GM18909 (cell line): ENCODE results near the gene RBM43.
"Not testable (repeated sequence)": the region's sequence is repeated elsewhere in the genome, so short reads cannot be mapped to it uniquely, and the experiment has no call there.

ENCODE experiments used
- ATAC-seq: cut with Tn5 transposase; IDR thresholded peaks from one replicate; pipeline ENCODE4 v1.9.1; 2021; ENCODE audit warnings: mild to moderate bottlenecking; ENCODE audit not compliant: unreplicated experiment, poor library complexity

RBM43 gene

GRCh38 chr2:151261231-151261976 is at the start of gene RBM43:
RBM43 (minus strand) TSS chr2:151261863; CDS start chr2:151261727, 136 bp downstream.
- ATAC-seq = peak; percentile 92

GRCh38 chr2:151310313-151310712 is 48.6 kb upstream of the RBM43 start:
- ATAC-seq = not testable (repeated sequence)

GRCh38 chr2:151306621-151307020 is 45.0 kb upstream of the RBM43 start:
- ATAC-seq = no peak

GRCh38 chr2:151305129-151305691 is 43.5 kb upstream of the RBM43 start:
- no peak for ATAC-seq

- no peak for ATAC-seq
Observed at GRCh38 chr2:151302879-151303278, 41.2 kb upstream of the RBM43 start.

- no peak for ATAC-seq
Observed at GRCh38 chr2:151302404-151302803, 40.7 kb upstream of the RBM43 start.

GRCh38 chr2:151299920-151300539 is 38.4 kb upstream of the RBM43 start:
- no peak for ATAC-seq

- peak; percentile 99 for ATAC-seq
Observed at GRCh38 chr2:151297882-151298281, 36.2 kb upstream of the RBM43 start.

- not testable (repeated sequence) for ATAC-seq
Observed at GRCh38 chr2:151295926-151296325, 34.3 kb upstream of the RBM43 start.

- no peak for ATAC-seq
Observed at GRCh38 chr2:151292546-151292945, 30.9 kb upstream of the RBM43 start.

GRCh38 chr2:151292141-151292540 is 30.5 kb upstream of the RBM43 start:
- ATAC-seq = no peak

GRCh38 chr2:151291224-151291623 is 29.6 kb upstream of the RBM43 start:
- ATAC-seq = no peak

GRCh38 chr2:151289972-151290866 is 28.6 kb upstream of the RBM43 start:
- peak; percentile 29 for ATAC-seq

GRCh38 chr2:151287513-151288250 is 26.0 kb upstream of the RBM43 start:
- ATAC-seq = no peak

GRCh38 chr2:151282401-151282800 is 20.7 kb upstream of the RBM43 start:
- ATAC-seq = no peak

GRCh38 chr2:151280271-151280670 is 18.6 kb upstream of the RBM43 start:
- no peak for ATAC-seq

- ATAC-seq = no peak
Observed at GRCh38 chr2:151278487-151278886, 16.8 kb upstream of the RBM43 start.

GRCh38 chr2:151277067-151277466 is 15.4 kb upstream of the RBM43 start:
- ATAC-seq = no peak

GRCh38 chr2:151275291-151275690 is 13.6 kb upstream of the RBM43 start:
- no peak for ATAC-seq

- no peak for ATAC-seq
Observed at GRCh38 chr2:151271824-151272223, 10.2 kb upstream of the RBM43 start.
